ENCODE data around the gene VGLL1.
A peak's percentile ranks its signal among the peaks of the same experiment; 100 is the strongest.

Gene VGLL1

GRCh38 chrX:136493011-136493410 is 39.0 kb upstream of the VGLL1 start:
- no peak overlapping the region for H3K27ac ChIP-seq (ENCODE audit: low read depth, low read length)
- no peak overlapping the region for H3K4me3 ChIP-seq (ENCODE audit: low read depth, low read length)
- no peak overlapping the region for H3K4ac ChIP-seq (ENCODE audit: low read depth, low read length)
- no peak overlapping the region for H2AFZ ChIP-seq (ENCODE audit: insufficient read depth, low read length, poor library complexity)
- peaks cover 10% of the 10 kb centered on the region for H3K79me1 ChIP-seq (ENCODE audit: low read length)
- H3K23ac ChIP-seq (ENCODE audit: low read length), result no peak overlapping the region
- H2AK5ac ChIP-seq (ENCODE audit: low read length), result no peak overlapping the region
- no peak overlapping the region for H4K12ac ChIP-seq (ENCODE audit: low read depth, low read length)
- no peaks in the 10 kb centered on the region for H3K4me1 ChIP-seq (ENCODE audit: control insufficient read depth in 1 of 2, insufficient read depth in 2 of 2, low read length in 2 of 2)
- H3K79me2 ChIP-seq (ENCODE audit: control insufficient read depth, insufficient read depth, low read length, poor library complexity), result peaks cover 2% of the 10 kb centered on the region
- no peak overlapping the region for H2BK120ac ChIP-seq (ENCODE audit: insufficient read depth, low read length, poor library complexity)
- no peak overlapping the region for H3K9ac ChIP-seq (ENCODE audit: low read length)
- H2BK12ac ChIP-seq (ENCODE audit: low read length), result no peak overlapping the region
- no peak overlapping the region for H4K91ac ChIP-seq (ENCODE audit: low read depth, low read length)
- H2BK5ac ChIP-seq (ENCODE audit: low read depth, low read length, poor library complexity), result no peak overlapping the region
- H3K14ac ChIP-seq (ENCODE audit: low read length), result no peak overlapping the region
- H3K18ac ChIP-seq (ENCODE audit: low read length), result no peak overlapping the region
- no peaks in the 10 kb centered on the region for H3K36me3 ChIP-seq (ENCODE audit: control insufficient read depth in 1 of 2, insufficient read depth in 2 of 2, low read length in 2 of 2)
- no peaks in the 10 kb centered on the region for H3K9me3 ChIP-seq (ENCODE audit: insufficient read depth, low read depth, low read length)
- H4K8ac ChIP-seq (ENCODE audit: low read depth, low read length), result no peak overlapping the region
- H3K4me2 ChIP-seq (ENCODE audit: low read length), result no peak overlapping the region
- DNase-seq, result no peak
- H3K27me3 ChIP-seq (ENCODE audit: insufficient read depth, low read length), result no peaks in the 10 kb centered on the region
- WGBS (ENCODE audit: extremely low coverage, insufficient coverage, insufficient read length), result no CpG with 5 or more reads among the region's 1 CpG

- no peaks in the 10 kb centered on the region for H3K27me3 ChIP-seq (ENCODE audit: insufficient read depth, low read length)
- H3K79me2 ChIP-seq (ENCODE audit: control insufficient read depth, insufficient read depth, low read length, poor library complexity), result peaks cover 2% of the 10 kb centered on the region
- no peak overlapping the region for H2AK5ac ChIP-seq (ENCODE audit: low read length)
- no peak overlapping the region for H2BK120ac ChIP-seq (ENCODE audit: insufficient read depth, low read length, poor library complexity)
- H3K27ac ChIP-seq (ENCODE audit: low read depth, low read length), result no peak overlapping the region
- no peak overlapping the region for H4K8ac ChIP-seq (ENCODE audit: low read depth, low read length)
- WGBS (ENCODE audit: extremely low coverage, insufficient coverage, insufficient read length), result no CpG with 5 or more reads among the region's 4 CpGs
- H4K91ac ChIP-seq (ENCODE audit: low read depth, low read length), result no peak overlapping the region
- H3K9ac ChIP-seq (ENCODE audit: low read length), result no peak overlapping the region
- H3K4ac ChIP-seq (ENCODE audit: low read depth, low read length), result no peak overlapping the region
- H4K12ac ChIP-seq (ENCODE audit: low read depth, low read length), result no peak overlapping the region
- no peak overlapping the region for H3K14ac ChIP-seq (ENCODE audit: low read length)
- H3K79me1 ChIP-seq (ENCODE audit: low read length), result peaks cover 10% of the 10 kb centered on the region
- no peak overlapping the region for H2BK12ac ChIP-seq (ENCODE audit: low read length)
- H2AFZ ChIP-seq (ENCODE audit: insufficient read depth, low read length, poor library complexity), result no peak overlapping the region
- no peak overlapping the region for H2BK5ac ChIP-seq (ENCODE audit: low read depth, low read length, poor library complexity)
- no peak for DNase-seq
- no peaks in the 10 kb centered on the region for H3K36me3 ChIP-seq (ENCODE audit: control insufficient read depth in 1 of 2, insufficient read depth in 2 of 2, low read length in 2 of 2)
- no peak overlapping the region for H3K4me3 ChIP-seq (ENCODE audit: low read depth, low read length)
- no peaks in the 10 kb centered on the region for H3K9me3 ChIP-seq (ENCODE audit: insufficient read depth, low read depth, low read length)
- H3K18ac ChIP-seq (ENCODE audit: low read length), result no peak overlapping the region
- H3K4me1 ChIP-seq (ENCODE audit: control insufficient read depth in 1 of 2, insufficient read depth in 2 of 2, low read length in 2 of 2), result no peaks in the 10 kb centered on the region
- no peak overlapping the region for H3K4me2 ChIP-seq (ENCODE audit: low read length)
- no peak overlapping the region for H3K23ac ChIP-seq (ENCODE audit: low read length)
These were observed 37.0 kb upstream of the VGLL1 start for GRCh38 chrX:136495043-136495442.

GRCh38 chrX:136496186-136496763 is 35.7 kb upstream of the VGLL1 start:
- Histone ChIP-seq H3K9me3 (ENCODE audit: insufficient read depth, low read depth, low read length) (no peaks in the 10 kb centered on the region), H4K12ac (ENCODE audit: low read depth, low read length) (peak overlapping the region; percentile 87), H2AK5ac (ENCODE audit: low read length) (no peak overlapping the region), H3K14ac (ENCODE audit: low read length) (peak overlapping the region; percentile 70), H3K4me2 (ENCODE audit: low read length) (peak overlapping the region; percentile 51), H3K27ac (ENCODE audit: low read depth, low read length) (peak overlapping the region; percentile 98), H2AFZ (ENCODE audit: insufficient read depth, low read length, poor library complexity) (no peak overlapping the region), H3K9ac (ENCODE audit: low read length) (peak overlapping the region; percentile 11), H3K27me3 (ENCODE audit: insufficient read depth, low read length) (no peaks in the 10 kb centered on the region), H4K8ac (ENCODE audit: low read depth, low read length) (peak overlapping the region; percentile 85), H3K79me1 (ENCODE audit: low read length) (peaks cover 10% of the 10 kb centered on the region), H3K4ac (ENCODE audit: low read depth, low read length) (no peak overlapping the region), H3K4me3 (ENCODE audit: low read depth, low read length) (peak overlapping the region; percentile 59), H3K79me2 (ENCODE audit: control insufficient read depth, insufficient read depth, low read length, poor library complexity) (peaks cover 2% of the 10 kb centered on the region), H2BK12ac (ENCODE audit: low read length) (no peak overlapping the region), H3K18ac (ENCODE audit: low read length) (peak overlapping the region; percentile 30), H2BK120ac (ENCODE audit: insufficient read depth, low read length, poor library complexity) (peak overlapping the region; percentile 66), H3K23ac (ENCODE audit: low read length) (no peak overlapping the region), H4K91ac (ENCODE audit: low read depth, low read length) (peak overlapping the region; percentile 92), H3K4me1 (ENCODE audit: control insufficient read depth in 1 of 2, insufficient read depth in 2 of 2, low read length in 2 of 2) (no peaks in the 10 kb centered on the region), H2BK5ac (ENCODE audit: low read depth, low read length, poor library complexity) (peak overlapping the region; percentile 68), H3K36me3 (ENCODE audit: control insufficient read depth in 1 of 2, insufficient read depth in 2 of 2, low read length in 2 of 2) (peaks cover 0 to 2% of the 10 kb centered on the region in 2 experiments)
- WGBS (ENCODE audit: extremely low coverage, insufficient coverage, insufficient read length), result no CpG with 5 or more reads among the region's 13 CpGs
- DNase-seq, result no peak

GRCh38 chrX:136496764-136497555 is 35.1 kb upstream of the VGLL1 start:
- Histone ChIP-seq H3K4ac (ENCODE audit: low read depth, low read length) (no peak overlapping the region), H4K8ac (ENCODE audit: low read depth, low read length) (peak overlapping the region; percentile 95), H3K79me2 (ENCODE audit: control insufficient read depth, insufficient read depth, low read length, poor library complexity) (peaks cover 2% of the 10 kb centered on the region), H2BK120ac (ENCODE audit: insufficient read depth, low read length, poor library complexity) (peak overlapping the region; percentile 83), H3K9me3 (ENCODE audit: insufficient read depth, low read depth, low read length) (no peaks in the 10 kb centered on the region), H3K27me3 (ENCODE audit: insufficient read depth, low read length) (no peaks in the 10 kb centered on the region), H3K4me2 (ENCODE audit: low read length) (peak overlapping the region; percentile 51), H3K79me1 (ENCODE audit: low read length) (peaks cover 10% of the 10 kb centered on the region), H3K23ac (ENCODE audit: low read length) (no peak overlapping the region), H3K9ac (ENCODE audit: low read length) (peak overlapping the region; percentile 58), H2BK12ac (ENCODE audit: low read length) (no peak overlapping the region), H4K91ac (ENCODE audit: low read depth, low read length) (peak overlapping the region; percentile 92), H3K36me3 (ENCODE audit: control insufficient read depth in 1 of 2, insufficient read depth in 2 of 2, low read length in 2 of 2) (peaks cover 0 to 2% of the 10 kb centered on the region in 2 experiments), H3K27ac (ENCODE audit: low read depth, low read length) (peak overlapping the region; percentile 98), H4K12ac (ENCODE audit: low read depth, low read length) (peak overlapping the region; percentile 87), H3K18ac (ENCODE audit: low read length) (peak overlapping the region; percentile 97), H2AFZ (ENCODE audit: insufficient read depth, low read length, poor library complexity) (peak overlapping the region; percentile 93), H2BK5ac (ENCODE audit: low read depth, low read length, poor library complexity) (peak overlapping the region; percentile 94), H2AK5ac (ENCODE audit: low read length) (no peak overlapping the region), H3K14ac (ENCODE audit: low read length) (peak overlapping the region; percentile 85), H3K4me1 (ENCODE audit: control insufficient read depth in 1 of 2, insufficient read depth in 2 of 2, low read length in 2 of 2) (no peaks in the 10 kb centered on the region), H3K4me3 (ENCODE audit: low read depth, low read length) (peak overlapping the region; percentile 92)
- WGBS (ENCODE audit: extremely low coverage, insufficient coverage, insufficient read length), result no CpG with 5 or more reads among the region's 111 CpGs
- DNase-seq, result peak; percentile 65 to 84
